Activated CD4-positive, alpha-beta T cell treated with anti-CD3 and anti-CD28 coated beads for 24 hours (primary cell): Measurements from ENCODE around the gene BAIAP2L2.

Experiments used
- DNase-seq, 2 donors: peaks; one replicate each; pipeline ENCODE4 v3.0.0-alpha.2; 2020; ENCODE audit warnings: low read depth in 2 of 2

BAIAP2L2 gene

DNA sequence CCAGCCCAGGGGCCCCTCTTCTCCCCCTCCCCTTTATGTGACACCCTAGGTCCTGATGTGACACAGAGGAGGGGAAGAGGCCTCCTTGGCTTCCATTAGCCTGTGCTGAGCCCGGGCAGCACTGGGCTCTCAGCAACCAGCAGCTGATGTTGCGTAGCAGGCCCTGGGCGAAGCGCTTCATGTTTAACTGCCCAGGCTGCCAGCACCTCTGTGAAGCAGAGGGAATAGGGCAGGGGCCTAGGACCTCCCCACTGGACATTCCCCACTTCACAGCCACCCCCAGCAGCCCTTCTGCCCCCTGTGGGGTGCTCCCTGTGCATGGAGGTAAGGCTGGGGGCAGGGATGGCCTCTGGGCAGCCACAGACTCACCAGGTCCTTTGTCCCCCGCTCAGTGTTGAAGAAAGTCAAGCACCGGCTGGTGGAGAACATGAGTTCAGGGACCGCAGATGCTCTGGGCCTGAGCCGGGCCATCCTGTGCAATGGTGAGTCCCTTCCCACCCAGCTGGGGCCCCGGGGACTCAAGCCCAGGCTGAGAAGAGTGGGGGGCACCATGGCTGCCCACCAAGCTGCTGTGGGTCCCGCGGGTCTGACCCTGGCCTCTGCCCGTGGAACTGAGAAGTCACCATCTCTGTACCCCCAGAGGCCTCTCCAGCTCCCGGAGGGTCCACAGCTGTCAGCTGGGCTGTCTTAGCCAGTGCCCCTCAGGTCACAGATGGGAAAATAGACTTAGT lies 41.7 kb downstream of the BAIAP2L2 start:
- DNase-seq: no peak

DNA sequence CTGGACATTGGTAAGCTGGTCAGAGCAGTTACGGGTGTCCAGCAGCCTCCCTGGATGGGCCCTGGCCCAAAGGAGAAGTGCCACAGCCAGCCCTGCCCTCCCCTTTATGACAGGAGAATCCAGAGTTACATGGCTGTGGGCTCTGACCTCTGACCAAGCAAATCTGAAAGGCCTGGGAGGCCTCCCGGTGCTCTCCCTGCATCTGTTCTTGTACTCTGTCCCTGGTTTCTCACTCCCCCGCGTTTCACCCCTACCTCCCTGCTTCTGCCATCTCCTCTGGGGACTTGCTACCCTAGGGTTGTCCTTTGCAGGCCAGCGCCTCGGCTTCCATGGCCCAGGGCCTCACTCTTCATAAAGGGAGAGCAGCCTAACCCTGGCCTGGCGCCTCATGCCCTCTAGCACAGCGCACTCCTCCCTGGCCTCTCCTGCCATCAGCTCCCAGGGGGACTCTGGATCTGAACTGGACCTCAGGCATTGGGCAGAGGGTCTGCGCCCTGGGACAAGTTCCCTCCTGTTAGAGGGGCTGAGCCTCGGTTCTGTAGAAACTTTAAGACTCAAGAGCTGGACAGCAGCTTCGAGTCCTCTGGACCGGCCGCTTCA lies 42.6 kb downstream of the BAIAP2L2 start:
- no peak for DNase-seq

DNA sequence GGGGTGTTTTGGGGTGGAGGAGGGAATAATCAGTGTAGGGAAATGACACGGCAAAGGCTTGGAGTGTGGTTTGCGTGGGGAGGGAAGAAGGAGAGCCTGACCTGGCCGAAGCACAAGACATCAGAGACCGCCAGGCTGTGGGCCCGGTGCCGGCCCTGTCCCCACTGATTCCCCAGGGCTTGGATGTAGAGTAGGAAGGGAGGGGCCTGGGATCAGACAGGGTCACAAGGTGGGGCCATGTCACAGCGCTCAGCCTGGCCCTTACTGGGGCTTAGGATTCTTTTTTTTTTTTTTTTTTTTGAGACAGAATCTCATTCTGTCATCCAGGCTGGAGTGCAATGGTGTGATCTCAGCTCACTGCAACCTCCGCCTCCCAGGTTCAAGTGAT lies 43.5 kb downstream of the BAIAP2L2 start:
- no peak for DNase-seq

DNA sequence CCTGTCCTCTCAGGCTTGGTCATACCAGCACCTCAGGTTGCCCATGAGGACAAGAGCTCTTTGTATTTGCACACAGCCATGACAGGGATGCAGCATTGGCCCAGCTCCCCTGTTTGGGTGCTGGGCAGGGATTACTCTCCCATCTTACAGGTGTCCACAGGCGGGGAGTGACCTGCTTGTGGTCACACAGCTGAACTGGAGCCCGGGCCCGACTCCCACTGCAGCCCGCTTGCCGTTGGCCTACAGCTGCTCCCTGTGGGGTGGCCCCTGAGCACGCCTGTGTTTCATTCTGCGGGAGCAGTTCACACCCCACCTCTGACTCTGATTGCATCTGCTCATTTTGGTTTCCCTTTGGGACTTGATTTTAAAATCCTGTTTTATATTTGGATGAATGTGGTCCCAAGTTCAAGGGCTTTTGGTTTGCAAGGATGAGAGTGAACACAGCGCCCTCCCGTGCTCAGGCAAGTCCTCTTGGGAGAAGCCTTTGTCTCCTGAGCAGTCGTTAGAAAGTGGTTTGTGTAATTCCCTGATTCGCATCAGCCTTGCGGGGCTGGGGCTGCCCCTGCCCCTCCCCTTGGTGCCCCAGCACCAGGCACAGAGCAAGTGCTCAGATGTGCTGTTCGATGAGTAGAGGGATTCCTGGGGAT lies 44.0 kb downstream of the BAIAP2L2 start:
- DNase-seq: no peak

DNA sequence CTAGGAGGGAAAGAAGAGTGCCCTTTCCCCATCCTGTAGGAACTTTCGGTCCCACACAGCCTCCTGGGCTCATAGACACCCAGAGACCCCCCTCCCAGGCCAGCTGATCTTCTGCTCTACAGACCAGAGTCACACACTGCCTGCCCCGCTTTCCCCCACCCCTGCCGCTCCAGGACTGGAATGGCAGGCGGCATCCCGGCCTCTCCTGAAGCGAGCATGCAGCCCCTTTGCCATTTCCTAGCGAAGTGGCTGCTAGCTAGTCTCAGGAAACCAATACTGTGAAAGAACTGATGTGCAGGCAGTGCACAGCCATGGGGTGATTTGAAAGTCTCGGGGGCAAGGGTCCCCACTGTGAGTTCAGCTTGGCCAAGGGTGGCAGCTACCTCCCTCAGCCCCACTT lies 44.9 kb downstream of the BAIAP2L2 start:
- DNase-seq: no peak

DNA sequence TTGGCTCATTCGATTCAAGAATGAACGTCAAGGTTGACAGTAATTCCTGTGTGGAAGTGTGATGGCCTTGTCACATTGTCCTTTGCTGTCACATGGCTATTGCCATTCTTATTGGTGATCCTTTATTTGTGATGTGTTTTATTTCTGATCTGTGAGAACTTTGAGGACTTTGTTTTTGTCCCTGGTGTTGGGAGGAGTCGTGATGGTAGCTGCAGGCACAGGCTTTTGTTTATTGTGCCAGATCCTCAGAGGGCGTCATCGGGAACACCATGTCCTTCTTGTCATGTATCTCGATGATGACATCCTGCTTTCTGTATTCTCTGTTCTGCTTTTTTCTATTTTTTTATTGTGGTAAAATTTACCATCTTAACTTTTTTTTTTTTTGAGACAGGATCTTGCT lies 47.7 kb downstream of the BAIAP2L2 start:
- no peak for DNase-seq

DNA sequence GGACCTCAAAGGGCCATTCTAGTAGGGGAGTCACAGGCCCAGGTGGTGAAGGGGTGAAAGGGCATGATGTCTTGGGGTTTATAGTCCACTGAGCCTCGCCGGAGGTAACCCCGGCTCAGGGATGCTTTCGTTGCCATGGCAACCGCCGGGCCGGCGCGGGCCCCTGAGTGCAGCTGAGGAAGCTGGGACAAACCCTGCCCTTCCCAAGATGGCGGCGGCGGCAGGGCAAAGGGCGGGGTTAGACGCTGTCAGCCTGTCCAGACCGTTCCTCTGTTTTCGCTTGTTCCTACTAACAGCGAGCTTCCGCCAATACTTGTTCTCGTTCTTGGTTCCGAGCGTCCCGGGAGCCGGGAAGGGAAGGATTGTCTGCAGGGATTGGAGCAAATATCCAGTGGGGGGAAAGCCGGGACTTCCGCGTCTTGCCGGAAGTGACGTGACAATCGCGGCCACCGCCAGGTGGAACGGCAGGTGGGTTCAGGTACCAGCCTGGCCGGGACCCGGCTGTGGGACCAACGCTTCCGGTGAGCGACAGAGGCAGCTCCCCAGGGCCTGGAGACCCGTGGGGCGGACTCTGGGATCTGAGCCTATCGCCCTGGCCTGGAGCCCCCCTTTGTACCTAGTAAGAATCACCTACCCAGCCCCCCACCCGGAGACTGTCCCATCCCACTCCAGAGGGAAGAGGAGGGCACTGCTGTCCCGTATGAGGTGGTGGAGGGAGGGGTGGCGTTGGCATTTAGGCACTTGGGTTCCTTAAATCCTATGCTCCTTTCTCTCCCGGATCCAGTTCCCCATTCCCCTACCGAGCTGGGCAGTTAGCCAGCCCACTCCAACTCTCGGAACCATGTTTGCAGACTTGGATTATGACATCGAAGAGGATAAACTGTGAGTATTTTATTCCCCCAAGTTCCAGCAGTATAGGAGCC lies 53.3 kb downstream of the BAIAP2L2 start, which contains the start of gene PICK1:
TSS of gene PICK1 (plus strand) at position 436 of the 923 bp plus-strand sequence. CDS start at position 842, 406 bp downstream.
- DNase-seq: peak; percentile 57 to 73

DNA sequence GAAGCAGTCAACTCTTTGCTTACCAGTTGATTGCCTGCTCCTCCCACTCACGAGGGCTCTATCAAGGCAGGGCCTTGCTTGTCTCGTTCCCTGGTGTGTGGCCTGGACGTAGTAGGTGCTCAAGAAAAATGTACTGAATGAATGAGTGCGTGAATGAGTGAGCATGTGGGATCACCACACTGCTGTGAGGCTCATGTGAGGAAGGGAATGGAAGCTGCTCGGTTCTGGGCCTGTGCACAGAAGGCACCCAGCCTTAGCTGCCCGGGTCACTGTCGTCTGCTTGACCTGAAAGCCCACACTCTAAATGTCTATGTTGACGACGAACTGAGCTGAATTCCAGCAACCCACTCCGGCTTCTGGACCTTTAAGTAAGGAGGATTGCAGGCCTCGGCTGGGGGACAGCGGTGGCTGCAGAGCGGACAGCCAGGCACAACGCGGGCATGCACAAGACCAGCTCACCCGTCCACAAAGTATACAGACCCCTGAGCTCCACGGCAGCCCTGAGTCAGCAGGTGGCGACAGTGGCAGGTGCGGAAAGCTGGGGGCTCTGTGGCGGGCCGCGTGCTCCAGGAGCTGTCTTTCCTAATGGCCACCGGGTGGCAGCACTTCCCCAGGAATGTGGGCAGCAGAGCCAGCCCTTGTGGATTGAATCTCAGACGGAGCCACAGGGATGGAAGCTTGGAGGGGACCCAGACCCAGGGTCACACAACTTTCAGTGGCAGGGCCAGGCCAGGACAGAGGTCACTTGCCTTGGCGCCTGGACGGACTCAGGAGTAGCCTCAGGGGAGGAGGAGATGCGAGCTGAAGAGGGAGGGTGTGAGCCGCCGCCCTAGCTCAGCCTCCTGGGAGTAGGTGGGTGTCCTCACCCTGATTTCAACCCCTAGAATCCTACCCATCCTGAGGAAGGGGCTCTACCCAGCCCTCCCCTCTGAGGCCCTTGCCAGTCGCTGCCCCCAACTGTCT lies 58.3 kb downstream of the BAIAP2L2 start:
- DNase-seq: peak; percentile 64 to 65

DNA sequence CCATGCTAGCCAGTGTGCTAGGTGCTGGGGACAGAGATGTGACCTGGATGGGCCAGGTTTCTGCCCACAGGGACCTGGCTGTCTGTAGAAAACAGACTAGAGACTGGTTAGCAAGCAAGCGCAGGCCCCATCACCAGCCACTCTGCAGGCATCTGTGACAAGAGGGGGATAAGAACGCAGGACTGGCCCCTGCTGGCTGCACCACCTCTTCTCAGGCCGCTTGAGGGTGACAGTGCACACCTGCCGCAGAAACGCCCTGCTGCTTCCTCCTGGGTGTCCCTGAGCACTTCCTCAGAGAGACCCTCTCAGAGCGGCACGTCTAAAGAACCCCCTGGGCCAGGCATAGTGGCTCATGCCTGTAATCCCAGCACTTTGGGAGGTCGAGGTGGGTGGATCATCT lies 59.2 kb downstream of the BAIAP2L2 start:
- no peak for DNase-seq

DNA sequence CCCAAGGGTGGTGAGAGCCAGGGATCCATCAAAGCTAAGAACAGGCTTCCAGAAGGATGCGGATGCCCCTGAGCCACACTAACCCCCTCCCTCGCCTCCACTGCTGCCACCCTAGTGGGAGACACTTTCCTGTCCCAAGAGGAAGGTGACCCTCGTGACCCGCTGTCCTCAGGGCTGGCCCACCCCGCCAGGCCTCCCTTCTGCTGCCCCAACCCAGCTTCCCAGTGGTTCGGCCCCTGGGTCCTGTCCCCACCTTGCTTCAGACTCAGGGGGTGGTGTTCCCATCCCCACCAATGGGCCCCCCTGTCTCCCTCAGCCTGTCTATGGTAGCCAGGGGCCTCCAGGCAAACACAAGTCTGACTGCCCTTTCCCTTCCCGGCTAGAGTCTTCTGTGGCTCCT lies 59.8 kb downstream of the BAIAP2L2 start:
- no peak for DNase-seq

DNA sequence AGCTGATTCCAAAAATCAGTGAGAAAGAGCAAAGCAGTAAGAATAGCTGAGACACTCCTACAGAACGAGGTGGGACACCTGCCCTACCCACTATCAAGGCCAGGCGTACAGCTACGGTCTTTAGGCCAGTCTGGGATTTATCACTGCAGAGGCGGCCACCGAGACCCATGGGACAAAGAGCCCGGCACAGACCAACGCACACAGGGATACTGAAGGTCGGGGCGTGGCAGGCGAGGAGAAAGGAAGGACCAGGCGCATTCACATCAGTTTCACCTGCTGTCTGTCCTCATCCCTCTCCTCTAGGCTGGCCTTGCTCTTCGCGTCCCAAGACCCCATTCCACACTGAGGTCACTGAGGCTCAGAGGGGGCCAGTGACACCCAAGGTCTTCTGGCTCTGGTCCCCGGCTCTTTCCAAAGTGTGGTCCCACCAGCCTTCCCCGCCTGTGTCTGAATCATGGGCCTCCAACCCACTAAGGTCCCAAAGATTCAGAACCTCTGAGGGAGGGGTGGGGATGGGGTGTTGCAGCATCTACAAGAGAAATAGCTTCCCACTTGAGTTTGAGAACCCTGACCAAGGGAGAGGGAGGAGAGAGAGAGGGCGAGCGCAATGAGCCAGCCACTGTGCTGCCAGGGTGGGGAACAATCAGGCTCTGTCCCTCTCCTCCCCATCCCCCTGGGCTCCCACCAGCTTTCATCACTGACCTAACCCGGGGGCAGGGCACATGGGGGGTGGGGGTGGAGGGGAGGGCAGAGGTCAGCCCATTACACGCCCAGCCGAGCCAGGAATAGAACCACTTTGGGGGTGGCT lies 60.5 kb downstream of the BAIAP2L2 start:
- DNase-seq: no peak

DNA sequence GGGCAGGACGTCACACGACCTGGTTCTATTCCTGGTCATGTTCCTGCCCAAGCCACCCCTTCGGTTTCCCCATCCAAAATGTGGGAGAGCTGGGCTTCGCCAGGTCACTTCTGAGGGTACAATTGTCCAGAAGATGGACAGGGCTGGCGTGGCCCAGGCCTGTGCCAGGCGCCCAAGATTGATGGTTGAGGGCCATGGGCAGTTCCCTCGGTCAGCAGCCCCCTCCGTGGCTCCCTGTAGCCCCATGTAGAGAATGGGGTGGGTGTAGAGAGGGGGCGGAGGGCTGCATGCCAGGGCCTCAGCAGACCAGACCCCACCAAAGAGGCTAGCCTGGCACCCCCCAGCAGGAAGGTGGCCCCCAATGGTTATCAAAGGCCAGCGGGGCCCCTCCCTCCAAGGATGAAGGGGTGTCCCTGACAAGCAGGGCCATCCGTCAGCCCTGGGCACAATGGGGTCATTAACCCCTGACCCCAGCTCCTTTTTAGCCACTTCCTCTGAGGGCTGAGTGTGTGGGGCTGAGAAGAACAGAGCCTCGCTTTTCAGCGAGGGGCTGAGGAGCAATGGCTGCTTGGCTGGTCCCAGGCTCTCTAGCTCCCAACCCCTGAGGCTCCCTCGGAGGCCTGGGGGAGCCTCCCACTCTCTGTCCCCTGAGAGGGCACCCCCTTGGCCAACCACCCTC lies 64.3 kb downstream of the BAIAP2L2 start:
- DNase-seq: no peak

DNA sequence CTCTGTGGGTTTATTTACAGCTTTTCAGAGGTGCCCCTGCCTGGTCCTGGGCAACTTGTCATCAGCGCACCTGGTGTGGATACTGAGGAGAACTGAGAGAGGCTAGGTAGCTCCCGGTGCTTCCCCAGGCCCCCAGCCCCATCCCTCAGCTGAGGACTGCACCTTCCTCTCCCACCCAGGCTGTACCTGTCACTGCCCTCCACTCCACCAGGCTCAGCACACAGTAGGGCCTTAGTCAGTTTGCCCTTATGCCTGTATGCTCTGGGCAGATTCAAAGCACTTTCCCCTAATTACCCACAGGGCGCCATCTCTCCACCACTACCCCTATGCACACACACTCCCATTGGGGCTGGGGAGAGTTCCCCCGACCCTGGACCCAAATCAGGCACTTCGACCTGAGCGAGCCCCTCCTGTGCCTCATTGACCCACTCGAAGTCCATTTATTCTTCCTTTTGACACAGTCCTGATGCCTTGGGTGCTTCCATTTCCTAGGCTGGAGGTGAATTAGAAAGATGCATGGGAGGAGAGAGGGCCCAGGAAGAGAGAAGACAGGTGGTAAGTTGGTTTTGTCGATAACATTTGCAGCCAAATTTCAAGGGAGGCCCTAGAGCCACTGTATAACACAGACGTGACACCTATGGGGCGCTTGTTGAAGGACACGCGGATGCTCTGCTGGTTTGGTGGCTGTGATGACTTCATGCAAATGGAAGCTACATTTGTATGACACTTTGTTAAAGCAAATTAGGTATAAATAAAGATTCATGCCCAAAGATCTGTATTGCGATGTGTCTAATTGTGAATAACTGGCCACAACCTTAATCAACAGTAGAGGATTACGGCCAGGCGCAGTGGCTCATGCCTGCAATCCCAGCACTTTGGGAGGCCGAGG lies 67.1 kb downstream of the BAIAP2L2 start:
- no peak for DNase-seq

DNA sequence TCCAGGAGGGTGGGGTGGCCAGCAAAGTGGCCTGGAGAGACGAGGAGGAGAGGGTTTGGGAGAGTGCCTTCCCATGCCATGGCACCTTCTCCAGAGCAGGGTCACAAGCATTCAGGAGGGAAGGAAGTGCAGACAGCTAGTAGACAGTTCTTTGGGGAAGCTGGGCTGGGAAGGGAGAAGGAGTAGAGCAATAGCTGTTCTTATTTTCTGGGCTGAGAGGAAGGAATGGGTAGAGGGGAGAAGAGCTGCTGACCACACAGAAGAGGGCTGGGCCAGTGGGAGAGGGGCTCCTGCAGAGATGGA lies 68.0 kb downstream of the BAIAP2L2 start:
- no peak for DNase-seq

DNA sequence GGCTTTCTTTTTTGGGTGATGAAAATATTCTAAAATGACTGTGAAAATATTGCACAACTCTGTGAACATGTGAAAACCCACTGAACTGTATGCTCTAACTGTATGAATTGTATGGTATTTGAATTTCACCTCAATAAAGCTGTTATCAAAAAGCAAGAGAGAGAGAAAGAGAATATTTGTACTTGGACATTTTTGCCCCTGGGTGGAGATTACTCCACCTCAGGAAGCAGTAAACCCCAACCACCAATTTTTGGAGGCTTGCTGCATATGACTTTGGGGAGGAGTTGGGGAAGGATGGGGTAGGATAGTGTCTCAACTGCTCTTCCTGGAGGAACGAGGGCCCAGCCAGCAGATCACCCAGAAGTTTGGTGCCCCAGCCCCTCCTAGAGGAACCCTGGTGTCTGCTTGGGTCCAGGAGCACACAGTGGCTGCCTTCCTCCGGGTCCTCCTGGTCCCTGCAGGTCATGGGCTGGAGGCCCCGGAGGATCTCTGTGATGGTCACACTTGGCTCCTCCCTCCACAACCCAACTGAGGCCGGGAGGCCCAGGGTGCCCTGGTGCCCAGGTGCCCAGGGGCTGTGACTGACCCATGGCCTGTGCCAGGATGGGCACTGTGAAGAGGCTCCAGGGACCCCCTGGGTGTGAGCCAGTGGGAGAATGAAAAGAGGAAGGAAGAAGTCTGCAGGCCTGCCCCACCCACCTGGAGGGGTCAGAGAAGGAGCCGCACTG lies 68.6 kb downstream of the BAIAP2L2 start:
- no peak for DNase-seq

DNA sequence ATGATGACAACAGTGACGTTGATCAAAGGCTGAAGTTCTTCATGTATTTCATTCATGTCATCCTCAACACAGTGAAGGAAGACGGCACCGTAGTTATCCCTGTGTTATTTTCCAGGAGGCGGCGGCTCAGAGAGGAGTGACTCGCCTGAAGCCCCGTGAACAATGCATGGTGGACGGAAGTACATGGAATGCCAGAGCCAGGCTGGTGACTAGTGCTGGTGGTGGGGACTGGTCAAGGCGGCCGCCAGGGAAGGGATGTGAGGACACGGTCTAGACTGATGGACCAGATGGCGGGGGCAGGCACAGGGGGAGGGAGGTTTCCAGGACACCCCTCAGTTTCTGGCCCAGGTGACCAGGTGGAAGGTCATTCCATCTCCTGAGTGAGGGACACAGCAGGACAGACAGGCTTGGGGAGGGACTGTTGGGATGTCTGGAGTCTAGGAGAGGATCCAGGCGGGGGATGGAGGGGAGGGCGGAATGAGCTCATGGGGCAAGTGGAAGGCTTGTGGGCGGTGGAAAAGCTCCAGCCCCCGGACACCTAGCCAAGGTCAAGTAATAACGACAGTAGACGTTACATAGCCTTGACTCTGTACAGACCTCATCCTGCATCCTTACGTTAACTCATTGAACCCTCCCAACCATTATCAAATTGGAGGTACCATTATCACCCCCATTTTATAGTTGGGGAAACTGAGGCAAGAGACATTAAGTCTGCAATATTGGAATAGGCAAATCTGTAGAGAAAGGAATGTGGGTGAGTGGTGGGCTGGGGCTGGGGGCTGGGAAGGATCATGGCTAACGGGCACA lies 69.3 kb downstream of the BAIAP2L2 start:
- no peak for DNase-seq
